Umbilical cord (tissue), 2 donors: ENCODE measurements around the gene GRAMD4. TPM values are rescaled to one million over a fixed set of nuclear protein-coding genes. Genes with fewer than 3 reads are reported as not detected.
"Not testable (repeated sequence)": the region's sequence is repeated elsewhere in the genome, so short reads cannot be mapped to it uniquely, and the experiment has no call there.

Experiments used
- DNase-seq: peaks from one replicate; pipeline ENCODE4 v3.0.0-alpha.2; 2015; ENCODE audit warnings: low spot score
- total RNA-seq: library from RNA; depleted of rRNA; stranded (reverse); fragments of >200 nt; gene quantifications from one replicate; pipeline ENCODE4 v1.2.3, GENCODE V29; 2014; ENCODE audit warnings: low replicate concordance; ENCODE audit not compliant: insufficient read depth

GRAMD4 gene
- total RNA-seq, 1 donor from 2014 or later: 25.8 TPM

- no peak for DNase-seq
Measured at GRCh38 chr22:46637711-46638600, 17.8 kb downstream of the GRAMD4 start.

- DNase-seq: no peak
Measured at GRCh38 chr22:46638601-46639431, 18.6 kb downstream of the GRAMD4 start.

- DNase-seq: no peak
Measured at GRCh38 chr22:46639843-46640242, 19.7 kb downstream of the GRAMD4 start.

- no peak for DNase-seq
Measured at GRCh38 chr22:46640293-46641055, 20.3 kb downstream of the GRAMD4 start.

GRCh38 chr22:46641811-46642266, 21.7 kb downstream of the GRAMD4 start:
- no peak for DNase-seq

- DNase-seq: not testable (repeated sequence)
Measured at GRCh38 chr22:46642840-46643480, 22.8 kb downstream of the GRAMD4 start.

- DNase-seq: no peak
Measured at GRCh38 chr22:46646531-46647215, 26.5 kb downstream of the GRAMD4 start.

- not testable (repeated sequence) for DNase-seq
Measured at GRCh38 chr22:46648225-46648820, 28.1 kb downstream of the GRAMD4 start.

GRCh38 chr22:46649141-46650077, 29.2 kb downstream of the GRAMD4 start:
- peak; percentile 35 for DNase-seq

GRCh38 chr22:46650078-46650810, 30.1 kb downstream of the GRAMD4 start:
- DNase-seq: no peak

GRCh38 chr22:46651316-46651715, 31.1 kb downstream of the GRAMD4 start:
- DNase-seq: no peak

- no peak for DNase-seq
Measured at GRCh38 chr22:46652081-46652846, 32.1 kb downstream of the GRAMD4 start.

- no peak for DNase-seq
Measured at GRCh38 chr22:46652847-46653331, 32.7 kb downstream of the GRAMD4 start.

GRCh38 chr22:46653596-46653995, 33.4 kb downstream of the GRAMD4 start:
- no peak for DNase-seq

- DNase-seq: no peak
Measured at GRCh38 chr22:46654426-46654825, 34.2 kb downstream of the GRAMD4 start.

GRCh38 chr22:46654927-46655595, 34.9 kb downstream of the GRAMD4 start:
- DNase-seq: no peak
